Endothelial cell of umbilical vein (primary cell): ENCODE data around the gene TRNAU1AP.

ENCODE experiments used
- EZH2 ChIP-seq: IDR thresholded peaks from 2 replicates; pipeline ENCODE4 v1.6.1; 2012; ENCODE audit warnings: borderline replicate concordance, low read depth, mild to moderate bottlenecking, moderate library complexity, low read length, inconsistent platforms; ENCODE audit not compliant: severe bottlenecking
- FOS ChIP-seq: IDR thresholded peaks from 2 replicates; pipeline ENCODE4 v1.6.1; 2011; ENCODE audit warnings: mild to moderate bottlenecking, low read length, moderate library complexity, borderline replicate concordance; ENCODE audit not compliant: insufficient read depth
- MAX ChIP-seq: IDR thresholded peaks from 2 replicates; pipeline ENCODE4 v1.6.1; 2011; ENCODE audit not compliant: insufficient read depth, insufficient read length
- MYC ChIP-seq: IDR thresholded peaks from one replicate; pipeline ENCODE4 v1.6.1; 2011; ENCODE audit warnings: mild to moderate bottlenecking, low read depth, low read length
- POLR2A ChIP-seq: IDR thresholded peaks from 2 replicates; pipeline ENCODE4 v1.6.1; 2012; ENCODE audit warnings: low read depth, mild to moderate bottlenecking, control low read depth, low read length
- TF ChIP-seq, protein P1 (sequence below), 2 donors: IDR thresholded peaks; 1 replicate in 1 of 2; 2 replicates in 1 of 2; pipeline ENCODE4 v1.5.1; 2011; ENCODE audit warnings: low read length in 2 of 2, mild to moderate bottlenecking in 2 of 2, moderate library complexity in 2 of 2, control low read depth in 1 of 2, inconsistent platforms in 1 of 2, low read depth in 1 of 2; ENCODE audit not compliant: insufficient read depth in 1 of 2; ENCODE audit errors: extremely low read depth in 1 of 2

DNA sequence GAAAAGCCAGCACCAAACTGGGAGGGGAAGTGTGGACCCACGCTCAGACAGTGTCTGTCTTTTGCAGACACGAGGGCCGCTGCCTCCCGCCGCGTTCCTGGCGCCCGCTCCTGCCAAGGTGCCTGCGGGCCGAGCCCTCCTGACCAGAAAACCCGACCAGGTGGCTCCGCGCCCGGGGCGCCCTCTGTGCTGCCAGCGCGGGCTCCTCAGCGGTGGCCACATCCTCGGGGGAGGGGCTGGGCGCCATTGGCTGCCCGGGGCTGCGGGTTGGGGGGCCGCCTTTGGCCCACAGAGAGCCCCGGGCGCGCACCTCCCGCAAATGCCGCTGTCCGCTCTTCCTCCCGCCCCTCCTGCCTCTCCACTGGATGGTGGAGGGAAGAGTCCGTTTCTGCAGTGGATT lies 22.4 kb upstream of the TRNAU1AP start:
- TF ChIP-seq, protein P1, sequence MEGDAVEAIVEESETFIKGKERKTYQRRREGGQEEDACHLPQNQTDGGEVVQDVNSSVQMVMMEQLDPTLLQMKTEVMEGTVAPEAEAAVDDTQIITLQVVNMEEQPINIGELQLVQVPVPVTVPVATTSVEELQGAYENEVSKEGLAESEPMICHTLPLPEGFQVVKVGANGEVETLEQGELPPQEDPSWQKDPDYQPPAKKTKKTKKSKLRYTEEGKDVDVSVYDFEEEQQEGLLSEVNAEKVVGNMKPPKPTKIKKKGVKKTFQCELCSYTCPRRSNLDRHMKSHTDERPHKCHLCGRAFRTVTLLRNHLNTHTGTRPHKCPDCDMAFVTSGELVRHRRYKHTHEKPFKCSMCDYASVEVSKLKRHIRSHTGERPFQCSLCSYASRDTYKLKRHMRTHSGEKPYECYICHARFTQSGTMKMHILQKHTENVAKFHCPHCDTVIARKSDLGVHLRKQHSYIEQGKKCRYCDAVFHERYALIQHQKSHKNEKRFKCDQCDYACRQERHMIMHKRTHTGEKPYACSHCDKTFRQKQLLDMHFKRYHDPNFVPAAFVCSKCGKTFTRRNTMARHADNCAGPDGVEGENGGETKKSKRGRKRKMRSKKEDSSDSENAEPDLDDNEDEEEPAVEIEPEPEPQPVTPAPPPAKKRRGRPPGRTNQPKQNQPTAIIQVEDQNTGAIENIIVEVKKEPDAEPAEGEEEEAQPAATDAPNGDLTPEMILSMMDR (IDR thresholded peaks at IDR 0.05; ENCODE audit: extremely low read depth in 1 of 2, insufficient read depth in 1 of 2, low read depth in 1 of 2, low read length in 2 of 2) = no peak
- TF ChIP-seq FOS (no peak), MYC (no peak), MAX (no peak), EZH2 (no peak), POLR2A (no peak)
